GM12878 (cell line): ENCODE results near the gene MRGPRF.

Experiments
- EZH2 ChIP-seq: IDR thresholded peaks from 2 replicates; pipeline ENCODE4 v1.6.1; 2012; ENCODE audit warnings: low read depth, mild to moderate bottlenecking, control low read depth, inconsistent platforms, low read length, borderline replicate concordance; ENCODE audit not compliant: control insufficient read depth
- NFYA ChIP-seq: IDR thresholded peaks from 2 replicates; pipeline ENCODE4 v1.6.1; 2011; ENCODE audit warnings: low read depth, mild to moderate bottlenecking, low read length, improper control_type of control experiment, borderline replicate concordance
- ZNF207 ChIP-seq: fragments of 450-650 bp; IDR thresholded peaks from 2 replicates; pipeline ENCODE4 v1.6.1; 2014; ENCODE audit warnings: antibody characterized with exemption, mild to moderate bottlenecking, borderline replicate concordance

DNA sequence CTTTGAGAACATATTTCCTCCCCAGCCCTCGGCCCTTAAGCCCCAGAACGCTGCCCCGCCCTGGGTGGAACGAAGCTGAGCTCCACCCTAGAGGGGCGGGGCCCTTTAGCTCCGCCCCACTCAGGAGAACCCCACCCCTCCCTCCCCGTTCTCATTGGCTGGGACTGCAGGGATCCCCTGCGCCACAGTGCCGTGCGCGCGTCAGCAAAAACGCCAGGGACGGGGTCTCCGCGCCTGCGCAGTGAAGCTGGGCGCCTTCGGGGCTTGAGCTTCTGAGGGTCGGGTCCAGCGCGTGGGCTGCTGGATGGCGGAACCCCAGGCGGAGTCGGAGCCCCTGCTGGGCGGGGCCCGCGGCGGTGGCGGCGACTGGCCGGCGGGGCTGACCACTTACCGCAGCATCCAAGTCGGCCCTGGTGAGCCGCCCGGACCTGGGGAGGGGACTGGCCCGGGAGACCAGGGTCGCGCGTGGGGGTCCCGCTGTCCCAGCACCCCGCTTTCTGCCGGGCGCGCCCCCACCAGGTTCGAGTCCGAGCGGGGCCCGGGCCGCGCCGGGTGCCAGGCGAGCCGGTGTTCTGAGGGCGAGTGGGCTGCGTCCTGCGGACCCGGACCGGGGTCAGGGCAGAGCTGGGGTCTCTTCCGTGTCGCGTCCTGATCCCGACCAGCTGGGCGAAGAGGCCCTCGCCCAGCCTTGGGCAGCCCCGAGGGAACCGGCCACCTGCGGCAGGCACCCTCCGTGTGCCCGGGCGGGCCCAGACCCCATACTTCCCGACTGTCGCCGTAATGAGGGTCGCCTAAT is 35.8 kb upstream of the MRGPRF start, which contains the start of gene TPCN2:
- TF ChIP-seq NFYA (no peak), ZNF207 (no peak), EZH2 (no peak)
